NCI-H146 (cell line): ENCODE measurements around the gene MPND.

Experiments used
- DNase-seq: peaks from one replicate; lab custom pipeline; 2025; lab: John Stamatoyannopoulos, UW

The MPND gene

DNA sequence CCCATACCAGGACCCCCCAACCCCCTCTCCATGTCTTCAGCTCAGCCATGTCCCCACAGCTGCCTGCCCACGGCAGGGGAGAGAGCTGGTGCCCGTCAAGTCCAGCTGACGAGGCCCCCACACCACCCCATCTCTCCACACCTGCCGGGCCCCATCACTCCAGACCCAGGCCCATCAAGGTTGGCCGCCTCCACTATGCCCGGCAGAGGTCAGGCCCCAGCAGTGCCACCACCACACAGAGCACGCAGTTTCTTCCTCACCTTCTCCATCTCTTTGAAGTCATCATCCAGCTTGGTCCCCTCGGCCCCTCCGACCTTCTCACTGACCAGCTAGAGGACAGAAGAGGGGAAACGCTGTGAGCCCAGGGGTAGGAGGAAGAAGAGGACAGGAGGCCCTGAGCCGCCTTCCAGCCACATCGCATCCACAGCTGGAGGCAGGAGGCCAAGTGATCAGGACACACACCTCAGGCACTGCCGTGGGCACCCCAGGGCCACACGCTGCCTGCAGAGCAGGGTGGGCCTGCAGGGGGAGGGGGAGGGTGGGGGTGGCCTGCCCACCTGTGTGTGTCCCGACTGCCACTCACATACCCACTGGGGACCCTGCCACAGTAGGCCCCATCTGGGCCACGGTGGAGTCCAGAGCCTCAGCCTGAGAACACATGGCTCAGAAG lies 23.4 kb downstream of the MPND start:
- DNase-seq, result no peak

DNA sequence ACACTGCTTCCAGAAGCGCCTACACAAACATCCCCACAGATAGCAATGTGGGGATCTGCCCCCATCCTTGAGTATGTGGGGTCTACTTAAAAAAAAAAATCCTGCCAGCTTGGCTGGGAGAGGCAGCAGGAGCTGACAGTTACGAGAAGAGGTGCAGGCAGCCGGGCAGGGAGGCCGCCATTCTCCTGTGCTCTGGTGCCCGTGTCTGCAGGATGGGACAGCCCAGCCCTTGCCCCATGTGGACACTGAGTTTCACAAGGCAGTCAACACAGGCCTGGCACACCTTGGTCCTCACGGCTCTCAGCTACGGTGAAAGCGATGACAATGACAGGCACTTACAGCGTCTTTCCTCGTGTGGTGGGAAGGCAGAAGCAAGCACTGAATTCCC lies 24.0 kb downstream of the MPND start:
- DNase-seq, result no peak

DNA sequence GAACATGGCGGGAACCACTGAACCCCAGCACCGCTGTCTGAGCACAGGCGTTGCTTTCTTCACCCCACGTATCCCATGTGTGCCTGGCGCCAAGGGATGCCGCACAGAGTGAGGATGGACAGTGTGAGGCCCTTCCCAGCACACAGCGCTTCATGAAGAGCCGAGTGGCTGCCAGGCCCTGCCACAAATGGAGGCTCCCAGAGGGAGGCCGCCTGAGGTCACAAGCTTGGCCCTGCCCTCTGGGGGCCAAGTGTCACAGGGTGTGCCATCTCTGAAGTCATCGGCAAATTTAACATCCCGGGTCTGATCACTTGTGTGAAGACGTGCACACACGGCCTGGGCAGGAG lies 24.4 kb downstream of the MPND start:
- no peak for DNase-seq

DNA sequence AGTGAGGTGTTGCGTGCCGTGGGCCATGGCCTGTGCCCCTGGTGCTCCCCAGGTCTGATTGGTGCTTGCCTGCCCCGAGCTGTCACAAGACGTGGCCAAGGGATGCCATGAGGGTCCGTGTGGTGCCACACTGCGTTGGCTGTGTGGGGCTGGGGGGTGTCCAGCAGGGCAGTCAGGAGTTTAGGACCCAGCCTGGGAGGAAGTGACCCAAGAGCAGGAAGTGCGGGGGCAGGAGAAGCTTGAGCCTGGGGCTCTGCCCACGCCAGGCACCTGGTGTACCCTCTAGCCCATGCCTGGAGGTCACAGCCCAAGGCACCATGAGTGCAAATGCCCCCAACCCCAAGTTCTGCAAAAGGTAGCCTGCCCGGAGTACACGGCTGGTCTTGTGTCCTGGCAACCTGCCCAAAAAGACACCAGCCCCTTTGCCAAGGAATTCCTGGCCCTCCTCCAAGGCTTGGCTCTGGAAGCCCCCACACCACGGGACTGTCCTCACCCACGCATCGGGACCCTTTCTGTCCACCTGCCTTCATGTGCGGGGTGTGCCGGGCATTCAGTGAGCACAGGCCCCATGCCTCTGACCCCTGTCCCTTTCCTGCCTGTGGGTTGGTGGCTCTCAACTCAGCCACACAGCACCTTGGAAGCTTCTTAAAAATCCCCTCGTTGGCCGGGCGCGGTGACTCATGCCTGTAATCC lies 24.9 kb downstream of the MPND start:
- no peak for DNase-seq

DNA sequence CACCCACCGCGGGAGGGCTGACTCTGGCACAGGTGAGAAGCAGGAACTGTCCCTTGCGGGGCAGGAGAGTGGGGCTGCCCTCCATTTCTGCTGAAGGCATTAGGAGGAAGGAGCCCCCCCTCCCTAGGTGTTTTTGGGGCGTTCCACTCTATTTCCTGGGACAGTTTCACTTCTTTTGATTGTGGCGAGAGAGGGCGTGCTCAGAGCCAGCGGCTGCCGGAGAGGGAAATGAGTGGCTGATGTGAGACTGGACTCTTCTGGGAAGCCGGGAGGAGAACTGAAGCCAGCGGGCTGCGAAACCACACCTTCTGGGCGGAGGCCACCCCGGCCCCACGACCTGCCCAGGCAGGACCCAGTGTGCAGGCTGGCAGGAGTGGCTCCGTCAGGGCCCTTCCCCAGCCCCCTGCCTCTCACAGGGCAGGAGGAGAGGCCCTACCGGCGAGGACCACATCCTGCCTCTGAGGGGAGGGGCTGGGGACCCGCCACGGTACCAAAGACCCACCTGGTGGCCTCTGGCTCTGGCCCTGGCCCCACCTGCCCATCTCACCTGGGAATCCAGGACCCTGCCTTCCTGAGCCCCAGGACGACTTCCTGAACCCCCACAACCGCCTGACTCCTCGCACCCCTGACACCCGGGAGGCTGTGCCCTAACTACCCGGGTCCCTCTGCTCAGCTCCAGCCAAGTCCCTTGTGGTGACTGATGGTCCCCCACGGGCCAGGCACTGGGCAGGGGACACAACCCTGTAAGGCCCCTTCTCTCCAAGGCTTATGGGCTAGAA lies 25.9 kb downstream of the MPND start:
- DNase-seq, result no peak

GRCh38 chr19:4369888-4370260 lies 26.5 kb downstream of the MPND start:
- DNase-seq, result no peak

- DNase-seq, result no peak
These were observed 27.2 kb downstream of the MPND start for GRCh38 chr19:4370418-4371041.

- no peak for DNase-seq
These were observed 28.1 kb downstream of the MPND start for GRCh38 chr19:4371247-4372164.

DNA sequence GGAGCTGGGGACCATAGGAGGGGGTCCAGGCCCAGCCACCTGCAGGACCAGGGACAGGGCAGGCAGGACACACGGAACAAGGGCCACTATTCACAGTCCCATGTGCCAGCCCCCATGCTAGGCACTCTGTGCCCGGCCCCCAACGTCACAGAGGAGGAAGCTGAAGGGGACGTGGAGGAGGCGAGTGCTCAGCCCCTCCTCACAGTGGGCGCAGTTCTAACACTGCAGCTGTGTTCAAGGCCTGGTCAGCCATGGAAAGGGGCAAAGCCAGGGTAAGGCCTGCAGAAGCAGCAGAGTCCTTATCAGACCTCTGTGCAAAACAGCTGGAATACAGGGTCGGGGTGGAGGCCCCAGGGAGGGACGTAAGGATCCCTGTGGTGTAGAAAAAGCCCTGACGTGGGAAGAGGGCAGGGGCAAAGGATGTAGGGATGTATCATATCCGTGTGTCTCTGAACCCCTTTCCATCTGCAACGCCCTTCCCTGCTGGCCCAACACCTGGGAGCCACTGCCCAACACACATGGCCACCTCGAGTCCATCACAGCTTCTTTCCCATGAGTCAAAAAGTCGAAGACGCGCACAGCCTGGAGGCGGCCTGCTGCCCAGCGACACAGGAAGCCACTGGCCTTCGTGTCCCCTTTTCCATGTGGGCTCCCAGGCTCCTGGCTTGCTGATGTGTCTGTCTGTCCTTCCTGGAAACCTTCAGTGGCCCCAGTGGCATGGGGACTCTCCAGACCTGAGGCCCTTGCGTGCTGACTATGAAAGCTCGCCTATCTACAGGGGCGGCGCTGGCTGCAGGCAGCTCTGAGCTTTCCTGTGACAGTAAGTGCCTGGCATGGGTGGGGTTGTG lies 29.0 kb downstream of the MPND start:
- DNase-seq, result no peak

DNA sequence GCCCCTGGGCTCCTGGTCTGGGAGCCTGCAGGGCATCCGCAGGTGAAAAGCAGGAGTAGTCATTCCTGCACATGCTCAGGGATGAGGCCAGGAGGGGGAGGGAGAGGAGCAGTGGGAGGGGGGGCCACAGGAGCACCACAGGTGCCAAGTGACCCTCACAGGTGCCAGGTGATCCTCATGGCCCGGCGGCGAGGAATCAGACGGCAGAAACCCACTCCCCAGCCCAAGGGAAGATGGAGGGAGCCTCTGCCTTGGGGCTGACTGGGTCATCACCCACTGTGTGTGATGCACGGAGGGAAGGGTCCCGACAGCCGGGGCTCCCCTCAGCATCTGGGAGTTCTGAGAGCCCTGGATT lies 29.6 kb downstream of the MPND start:
- DNase-seq, result no peak

DNA sequence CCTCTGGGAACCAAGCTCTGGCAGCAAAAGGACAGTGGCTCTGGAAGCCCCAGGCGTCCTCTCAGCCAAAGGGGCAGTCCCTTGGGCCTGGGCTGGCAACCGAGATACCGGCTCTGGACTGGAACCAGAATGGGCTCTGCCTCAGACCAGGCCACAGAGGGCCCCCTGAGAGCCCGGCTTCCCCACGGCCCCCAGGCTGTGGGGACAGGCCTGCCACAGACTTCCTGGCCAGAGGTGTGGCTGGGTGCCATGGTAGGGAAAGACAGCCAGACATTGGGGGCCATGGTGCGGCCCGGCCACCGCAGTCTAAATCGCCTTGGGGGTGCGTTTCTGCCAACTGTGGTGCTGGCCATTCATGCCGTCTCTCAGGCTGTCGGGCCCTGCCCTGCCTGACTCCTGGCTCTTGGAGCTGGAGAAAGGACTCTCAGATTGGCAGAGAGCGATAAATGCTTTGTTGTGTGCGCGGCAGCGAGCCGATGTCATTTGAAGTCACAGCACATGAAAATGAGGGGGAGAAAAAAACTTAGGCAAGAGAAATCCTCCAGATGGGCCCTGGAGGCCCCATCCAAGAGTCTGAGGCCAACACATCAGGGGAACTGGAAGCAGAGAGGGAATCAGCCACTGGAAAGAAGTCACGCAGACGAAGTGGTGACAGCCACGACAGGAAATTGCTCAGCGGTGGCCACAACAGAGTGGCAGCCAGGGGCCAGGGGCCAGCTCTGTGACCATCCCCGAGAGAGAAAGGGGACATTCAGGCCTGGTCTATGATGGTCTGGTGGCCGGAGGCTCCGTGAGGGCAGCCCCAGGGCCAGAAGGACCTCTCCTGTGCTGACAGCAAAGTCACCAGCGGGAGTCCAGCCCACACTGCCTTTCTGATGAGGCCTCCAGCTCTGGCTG lies 30.5 kb downstream of the MPND start:
- no peak for DNase-seq

DNA sequence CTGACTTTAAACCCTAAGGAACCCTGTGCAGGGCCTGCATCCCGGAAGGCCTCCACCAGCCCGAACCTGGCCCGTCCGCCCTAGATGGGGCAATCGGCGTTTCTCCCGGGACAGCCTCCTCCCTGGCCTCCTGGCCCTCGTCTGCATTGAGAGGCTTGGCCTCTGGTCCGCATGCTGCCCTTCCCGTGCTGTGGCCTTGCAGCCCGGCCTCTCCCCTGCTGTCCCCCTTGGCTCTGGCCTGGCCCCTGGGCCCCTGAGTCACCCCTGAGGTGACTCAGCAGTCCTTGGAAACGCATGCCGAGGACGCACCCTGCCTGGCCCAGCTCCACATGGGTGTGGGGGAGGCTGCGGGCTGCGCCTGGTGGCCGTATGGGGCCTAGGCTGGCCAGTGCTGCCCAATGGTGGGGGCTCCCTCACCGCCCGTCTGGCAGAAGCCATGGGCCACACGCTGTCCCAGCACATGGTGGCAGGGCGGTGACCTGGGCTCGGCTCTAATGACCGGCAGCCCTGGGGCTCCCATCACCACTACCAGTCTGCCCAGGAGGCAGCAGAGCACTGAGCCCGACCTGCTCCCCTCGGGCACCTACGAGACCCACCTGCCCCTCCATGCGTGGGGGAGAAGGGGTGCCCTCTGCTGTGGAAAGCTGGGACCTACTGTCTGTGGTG lies 31.3 kb downstream of the MPND start:
- no peak for DNase-seq

DNA sequence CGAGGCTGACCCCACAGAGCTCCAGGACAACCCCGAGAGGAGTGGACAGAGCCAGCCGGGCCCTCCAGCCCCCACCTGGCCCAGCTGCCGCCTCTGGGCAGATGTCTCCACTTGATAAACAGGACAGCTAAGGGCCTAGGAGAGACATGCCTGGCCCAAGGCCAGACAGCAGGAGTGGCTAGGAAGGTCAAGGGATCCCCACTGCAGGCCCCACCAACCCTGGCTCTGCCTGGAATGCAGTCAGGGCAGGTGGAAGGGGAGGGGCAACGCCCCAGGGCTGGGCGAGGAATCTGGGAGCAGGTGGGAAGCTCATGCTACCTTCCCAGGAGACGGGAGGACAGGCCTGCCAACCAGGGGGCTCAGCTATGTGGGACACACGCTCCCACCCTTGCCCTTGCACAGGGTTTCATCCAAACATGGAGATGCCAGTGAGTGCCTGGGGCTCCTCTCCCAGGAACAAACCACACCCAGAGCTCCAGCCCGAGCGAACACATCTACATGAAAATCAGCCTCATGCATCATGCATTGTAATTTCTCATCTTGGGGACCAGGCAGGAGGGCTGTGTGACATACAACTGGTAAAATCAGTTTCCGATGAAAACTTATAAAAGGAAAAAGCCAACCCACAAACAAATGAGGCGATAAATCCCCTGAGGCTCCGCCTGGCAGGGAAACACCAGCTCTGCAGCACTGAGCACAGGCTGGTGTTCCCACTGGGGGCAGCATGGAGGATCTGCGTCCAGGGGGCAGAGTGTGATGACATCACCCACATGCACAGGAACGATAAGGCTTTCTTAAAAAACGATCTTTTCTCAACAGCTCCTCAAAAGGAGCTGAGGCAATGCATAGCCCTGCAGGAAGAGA lies 32.0 kb downstream of the MPND start:
- DNase-seq, result peak; percentile 54

DNA sequence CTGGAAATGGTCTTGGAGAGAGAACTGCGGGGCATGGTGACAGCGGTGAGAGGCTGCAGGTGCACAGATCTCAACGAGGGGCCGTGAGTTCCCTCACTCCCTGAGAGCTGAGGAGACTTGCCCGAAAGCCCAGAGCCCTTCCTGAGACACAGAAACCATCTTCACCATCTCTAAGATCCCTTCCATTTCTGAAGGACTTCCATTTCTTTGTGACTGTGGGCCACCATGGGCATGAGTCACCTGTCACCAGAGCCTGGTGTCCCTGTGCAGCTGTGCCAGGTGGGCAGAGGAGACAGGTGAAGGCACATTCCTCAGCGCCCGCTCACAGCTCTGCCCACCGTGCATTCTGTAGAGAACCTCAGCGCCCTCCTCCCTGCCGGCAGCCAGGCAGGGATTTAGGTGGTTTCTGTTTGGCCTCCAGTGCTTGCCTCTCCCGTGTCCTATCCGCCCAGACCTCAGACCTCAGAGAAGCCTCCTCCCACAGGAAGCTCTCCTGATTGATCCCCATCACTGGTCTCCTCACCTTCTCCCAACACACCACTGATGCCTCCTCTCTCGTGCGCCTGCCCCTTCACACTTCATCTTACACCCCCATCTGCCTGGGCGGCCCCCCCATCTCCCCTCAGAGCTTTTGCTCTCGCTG lies 32.8 kb downstream of the MPND start:
- DNase-seq, result no peak

DNA sequence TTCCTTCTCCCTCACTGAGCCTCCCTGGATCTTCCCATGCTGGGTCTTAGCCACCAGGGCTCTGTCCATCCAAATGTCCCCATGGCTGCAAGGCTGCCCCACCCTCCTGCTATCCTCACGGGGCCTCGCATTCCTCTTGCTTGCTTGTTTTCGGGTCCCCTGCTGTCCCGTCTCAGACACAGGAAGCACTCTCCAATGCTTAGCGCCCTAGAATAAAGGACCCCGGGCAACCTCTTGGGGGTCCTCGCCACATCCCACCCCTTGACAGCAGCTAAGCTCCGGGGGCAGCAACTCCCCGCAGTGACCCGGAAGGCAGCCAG lies 33.3 kb downstream of the MPND start:
- DNase-seq, result no peak

GRCh38 chr19:4376991-4377781 lies 33.8 kb downstream of the MPND start:
- no peak for DNase-seq

DNA sequence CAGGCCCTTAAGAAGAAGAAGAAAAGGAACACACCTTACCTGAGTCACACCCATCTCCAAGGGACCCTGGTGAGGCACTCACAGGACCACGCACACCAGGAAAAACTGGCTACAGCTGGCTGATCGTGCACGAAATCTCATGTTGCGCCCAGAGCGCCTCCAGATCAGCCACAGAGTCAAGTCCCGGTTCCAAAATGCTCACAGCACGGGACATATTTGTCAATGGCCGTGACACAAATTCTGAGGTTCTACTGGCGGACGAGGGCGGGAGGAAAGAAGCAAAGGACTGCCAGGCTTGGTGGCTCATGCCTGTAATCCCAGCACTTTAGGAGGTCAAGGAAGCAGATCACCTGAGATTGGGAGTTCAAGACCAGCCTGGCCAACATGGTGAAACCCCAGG lies 35.5 kb downstream of the MPND start:
- DNase-seq, result no peak
